GM21529 (cell line): ENCODE data around the gene ITLN2.
"Not testable (repeated sequence)": the region's sequence is repeated elsewhere in the genome, so short reads cannot be mapped to it uniquely, and the experiment has no call there.

ENCODE experiments used
- ATAC-seq: cut with Tn5 transposase; IDR thresholded peaks from one replicate; pipeline ENCODE4 v1.9.1; 2021; ENCODE audit not compliant: unreplicated experiment

Gene ITLN2

GRCh38 chr1:160956966-160957365 lies 2.4 kb upstream of the ITLN2 start:
- no peak for ATAC-seq

- no peak for ATAC-seq
These were observed 1.6 kb downstream of the ITLN2 start for GRCh38 chr1:160953030-160953429.

GRCh38 chr1:160952129-160952510 lies 2.5 kb downstream of the ITLN2 start:
- ATAC-seq, result no peak

- ATAC-seq, result peak; percentile 76
These were observed 3.0 kb downstream of the ITLN2 start for GRCh38 chr1:160951443-160952128.

GRCh38 chr1:160950657-160951056 lies 4.0 kb downstream of the ITLN2 start:
- no peak for ATAC-seq

- ATAC-seq, result no peak
These were observed 4.7 kb downstream of the ITLN2 start for GRCh38 chr1:160949881-160950280.

- ATAC-seq, result not testable (repeated sequence)
These were observed 5.3 kb downstream of the ITLN2 start for GRCh38 chr1:160949216-160949880.

GRCh38 chr1:160947174-160947759 lies 7.3 kb downstream of the ITLN2 start:
- not testable (repeated sequence) for ATAC-seq

GRCh38 chr1:160945881-160946280 lies 8.7 kb downstream of the ITLN2 start:
- ATAC-seq, result not testable (repeated sequence)

- no peak for ATAC-seq
These were observed 9.5 kb downstream of the ITLN2 start for GRCh38 chr1:160945079-160945478.

- ATAC-seq, result no peak
These were observed 11.7 kb downstream of the ITLN2 start for GRCh38 chr1:160942926-160943325.

- ATAC-seq, result not testable (repeated sequence)
These were observed 17.9 kb downstream of the ITLN2 start for GRCh38 chr1:160936666-160937065.

- ATAC-seq, result no peak
These were observed 18.9 kb downstream of the ITLN2 start for GRCh38 chr1:160935527-160936258.

- not testable (repeated sequence) for ATAC-seq
These were observed 21.3 kb downstream of the ITLN2 start for GRCh38 chr1:160933305-160933704.

- no peak for ATAC-seq
These were observed 28.9 kb downstream of the ITLN2 start for GRCh38 chr1:160925652-160926244.

GRCh38 chr1:160924791-160925651 lies 29.6 kb downstream of the ITLN2 start:
- ATAC-seq, result no peak

GRCh38 chr1:160916666-160917065 lies 37.9 kb downstream of the ITLN2 start:
- no peak for ATAC-seq

- ATAC-seq, result not testable (repeated sequence)
These were observed 41.4 kb downstream of the ITLN2 start for GRCh38 chr1:160913229-160913628.

- no peak for ATAC-seq
These were observed 42.7 kb downstream of the ITLN2 start for GRCh38 chr1:160911925-160912324.

GRCh38 chr1:160911441-160911840 lies 43.2 kb downstream of the ITLN2 start:
- ATAC-seq, result no peak
